Stimulated activated CD8-positive, alpha-beta memory T cell treated with anti-CD3 and anti-CD28 coated beads, Interleukin-4, amount 100 ng/mL, for 4 hours (primary cell): ENCODE data around the gene RNPEPL1.

Experiments used
- DNase-seq, 2 donors: peaks; one replicate each; pipeline ENCODE4 v3.0.0-alpha.2; 2020; ENCODE audit warnings: low read depth in 2 of 2, low spot score in 1 of 2

The RNPEPL1 gene

GRCh38 chr2:240588669-240589068 is 20.4 kb downstream of the RNPEPL1 start:
- no peak for DNase-seq

GRCh38 chr2:240589375-240589774 is 21.1 kb downstream of the RNPEPL1 start:
- no peak for DNase-seq

- DNase-seq, result no peak
Observed at GRCh38 chr2:240589850-240590525, 21.7 kb downstream of the RNPEPL1 start.

- no peak for DNase-seq
Observed at GRCh38 chr2:240590681-240591111, 22.4 kb downstream of the RNPEPL1 start.

- no peak for DNase-seq
Observed at GRCh38 chr2:240591226-240591625, 22.9 kb downstream of the RNPEPL1 start.

- no peak for DNase-seq
Observed at GRCh38 chr2:240591784-240592183, 23.5 kb downstream of the RNPEPL1 start.

- no peak for DNase-seq
Observed at GRCh38 chr2:240593026-240593702, 24.9 kb downstream of the RNPEPL1 start.

- DNase-seq, result no peak
Observed at GRCh38 chr2:240593703-240594451, 25.6 kb downstream of the RNPEPL1 start.

GRCh38 chr2:240594511-240595380 is 26.5 kb downstream of the RNPEPL1 start:
- no peak for DNase-seq

- no peak for DNase-seq
Observed at GRCh38 chr2:240595381-240596079, 27.2 kb downstream of the RNPEPL1 start.

GRCh38 chr2:240596080-240596460 is 27.8 kb downstream of the RNPEPL1 start:
- no peak for DNase-seq

GRCh38 chr2:240596491-240596931 is 28.2 kb downstream of the RNPEPL1 start:
- DNase-seq, result no peak

- no peak for DNase-seq
Observed at GRCh38 chr2:240597054-240597418, 28.8 kb downstream of the RNPEPL1 start.

GRCh38 chr2:240597419-240598181 is 29.3 kb downstream of the RNPEPL1 start:
- DNase-seq, result no peak

GRCh38 chr2:240598311-240598911 is 30.1 kb downstream of the RNPEPL1 start:
- DNase-seq, result no peak

- DNase-seq, result no peak
Observed at GRCh38 chr2:240599141-240599583, 30.9 kb downstream of the RNPEPL1 start.

- no peak for DNase-seq
Observed at GRCh38 chr2:240600451-240600961, 32.2 kb downstream of the RNPEPL1 start.

- no peak for DNase-seq
Observed at GRCh38 chr2:240601061-240601830, 33.0 kb downstream of the RNPEPL1 start.
